Fibroblast of skin of abdomen (primary cell): Measurements from ENCODE around the gene KDM4C.
"Not testable (repeated sequence)": the region's sequence is repeated elsewhere in the genome, so short reads cannot be mapped to it uniquely, and the experiment has no call there.

Source experiments
- DNase-seq: peaks from one replicate; pipeline ENCODE4 v3.0.0-alpha.2; 2013

Gene KDM4C

GRCh38 chr9:6938447-6938846 lies 180.7 kb downstream of the KDM4C start:
- DNase-seq: peak; percentile 97

- DNase-seq: peak; percentile 58
Observed at GRCh38 chr9:6938873-6939272, 181.1 kb downstream of the KDM4C start.

- DNase-seq: no peak
Observed at GRCh38 chr9:6941501-6941900, 183.7 kb downstream of the KDM4C start.

GRCh38 chr9:6942406-6942805 lies 184.6 kb downstream of the KDM4C start:
- no peak for DNase-seq

- no peak for DNase-seq
Observed at GRCh38 chr9:6943293-6943692, 185.5 kb downstream of the KDM4C start.

- DNase-seq: peak; percentile 86
Observed at GRCh38 chr9:6944093-6944551, 186.3 kb downstream of the KDM4C start.

GRCh38 chr9:6944896-6945295 lies 187.1 kb downstream of the KDM4C start:
- peak; percentile 52 for DNase-seq

- peak; percentile 65 for DNase-seq
Observed at GRCh38 chr9:6945816-6946215, 188.0 kb downstream of the KDM4C start.

GRCh38 chr9:6946583-6947166 lies 188.9 kb downstream of the KDM4C start:
- no peak for DNase-seq

GRCh38 chr9:6948921-6949320 lies 191.1 kb downstream of the KDM4C start:
- DNase-seq: not testable (repeated sequence)

GRCh38 chr9:6955251-6955921 lies 197.6 kb downstream of the KDM4C start:
- peak; percentile 69 for DNase-seq

- DNase-seq: no peak
Observed at GRCh38 chr9:6956879-6957278, 199.1 kb downstream of the KDM4C start.

- DNase-seq: no peak
Observed at GRCh38 chr9:6959270-6960000, 201.7 kb downstream of the KDM4C start.

GRCh38 chr9:6960777-6961176 lies 203.0 kb downstream of the KDM4C start:
- DNase-seq: no peak

GRCh38 chr9:6961845-6962522 lies 204.2 kb downstream of the KDM4C start:
- DNase-seq: no peak

GRCh38 chr9:6965566-6965965 lies 207.8 kb downstream of the KDM4C start:
- DNase-seq: no peak

GRCh38 chr9:6968271-6968670 lies 210.5 kb downstream of the KDM4C start:
- DNase-seq: peak; percentile 61

- no peak for DNase-seq
Observed at GRCh38 chr9:6969805-6970204, 212.0 kb downstream of the KDM4C start.

GRCh38 chr9:6973089-6973488 lies 215.3 kb downstream of the KDM4C start:
- no peak for DNase-seq

GRCh38 chr9:6973762-6974161 lies 216.0 kb downstream of the KDM4C start:
- DNase-seq: no peak

GRCh38 chr9:6975198-6975597 lies 217.4 kb downstream of the KDM4C start:
- DNase-seq: no peak

GRCh38 chr9:6977761-6978160 lies 220.0 kb downstream of the KDM4C start:
- no peak for DNase-seq

- no peak for DNase-seq
Observed at GRCh38 chr9:6978591-6978990, 220.8 kb downstream of the KDM4C start.
